SKM-1 (cell line): ENCODE results near the gene SHC4.
"Not testable (repeated sequence)": the region's sequence is repeated elsewhere in the genome, so short reads cannot be mapped to it uniquely, and the experiment has no call there.

Experiments used
- DNase-seq: peaks from one replicate; lab custom pipeline; 2025; ENCODE audit not compliant: unreplicated experiment; lab: John Stamatoyannopoulos, UW

The SHC4 gene

DNA sequence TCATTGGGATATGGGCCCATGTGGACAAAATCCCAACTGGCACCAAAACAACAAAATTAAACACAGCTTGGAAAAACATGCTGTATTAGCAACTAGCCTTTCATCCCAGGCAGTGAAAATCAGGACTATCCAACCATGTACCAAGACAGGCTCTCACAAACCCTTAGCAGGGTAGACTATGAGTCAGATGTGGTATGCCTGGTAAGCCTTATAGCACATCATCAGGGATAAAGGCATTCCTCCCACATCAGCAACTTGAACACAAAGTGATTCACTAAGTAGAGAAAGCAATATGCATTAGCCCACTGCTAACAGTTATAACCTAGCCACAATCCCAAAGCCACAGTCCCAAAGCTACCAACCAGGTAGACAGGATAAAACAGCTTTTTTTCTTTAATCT lies 160.9 kb downstream of the SHC4 start:
- no peak for DNase-seq

DNA sequence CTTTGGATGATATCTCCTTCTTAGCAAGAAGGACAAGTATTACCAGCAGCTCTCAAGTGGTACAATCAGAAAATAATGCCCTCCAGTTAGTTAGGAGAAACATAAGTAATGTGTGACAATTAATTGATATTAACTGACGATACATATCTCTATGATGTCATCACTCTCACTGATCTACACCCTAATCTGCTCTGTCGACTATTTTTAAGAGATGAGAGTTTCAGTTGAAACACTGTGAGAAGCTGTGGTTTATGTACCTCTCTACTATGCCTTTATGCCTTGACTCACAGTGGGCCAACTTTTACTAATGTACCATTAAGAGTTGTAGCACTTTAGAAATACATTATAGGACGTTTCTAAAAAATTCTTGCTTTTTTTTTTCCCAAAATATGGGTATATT lies 161.5 kb downstream of the SHC4 start:
- no peak for DNase-seq

DNA sequence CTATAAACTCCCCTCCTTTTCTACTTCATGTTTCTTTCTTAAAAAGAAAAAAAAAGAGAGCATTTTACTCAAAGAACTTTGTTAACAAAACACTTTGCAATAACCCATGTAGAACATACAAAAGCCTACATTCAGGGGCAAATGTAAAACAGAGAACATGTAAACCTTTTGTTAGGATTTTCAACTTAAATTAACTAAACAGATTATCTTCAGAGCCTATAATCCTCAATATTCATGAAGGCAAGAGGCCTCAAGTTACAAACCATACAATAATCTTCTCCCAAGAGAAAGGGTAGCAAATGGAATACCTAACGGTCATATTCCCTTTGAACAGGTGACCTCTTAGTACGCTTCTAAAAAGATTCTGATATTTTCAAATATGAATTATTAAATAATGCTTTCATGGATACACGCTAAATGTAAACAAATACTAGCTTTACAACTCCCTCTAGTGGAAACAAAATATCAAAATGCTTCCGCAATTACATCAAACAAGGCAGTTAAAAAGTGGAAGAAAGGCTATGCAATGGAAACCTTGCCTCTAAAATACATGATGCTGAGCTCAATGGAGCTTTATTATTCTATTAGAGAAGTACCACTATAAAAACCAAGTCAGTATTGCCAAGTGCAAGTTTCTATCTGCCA lies 162.8 kb downstream of the SHC4 start:
- no peak for DNase-seq

DNA sequence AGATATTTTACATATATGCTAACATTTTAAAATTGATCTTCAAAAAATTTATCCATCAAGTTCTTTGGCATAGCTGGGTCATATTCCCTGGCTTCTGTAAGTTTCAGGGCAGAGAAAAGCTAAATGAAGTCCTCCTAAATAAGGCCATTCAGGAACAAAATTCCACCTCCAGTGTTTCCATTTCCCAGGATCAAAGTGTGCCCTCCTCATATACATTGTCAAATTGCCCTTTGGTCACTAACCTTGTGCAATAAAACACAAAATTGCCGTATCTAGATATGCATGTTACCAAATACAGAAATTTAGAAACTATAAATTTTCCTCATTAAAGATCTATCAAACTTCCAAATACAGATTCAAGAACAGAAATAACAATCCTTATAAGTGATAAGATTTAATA lies 163.5 kb downstream of the SHC4 start:
- no peak for DNase-seq

DNA sequence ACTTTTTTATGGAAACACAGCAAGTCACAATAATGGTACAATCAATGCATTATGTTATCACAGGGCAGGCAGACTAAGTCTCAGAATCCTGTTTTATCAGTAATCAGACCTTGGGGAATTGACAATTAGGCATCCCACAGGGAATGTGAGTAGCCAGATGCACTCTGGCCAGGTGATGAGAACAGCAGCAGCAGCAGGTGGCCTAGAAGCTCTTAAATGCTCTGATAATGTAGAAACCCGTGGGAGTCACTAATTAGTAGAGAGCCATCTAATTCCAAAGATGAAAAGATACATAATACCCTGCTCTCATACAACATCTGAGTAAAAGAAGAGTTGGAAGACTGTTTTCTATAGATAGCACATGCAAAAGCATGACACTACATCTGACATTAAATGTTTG lies 165.4 kb downstream of the SHC4 start:
- no peak for DNase-seq

DNA sequence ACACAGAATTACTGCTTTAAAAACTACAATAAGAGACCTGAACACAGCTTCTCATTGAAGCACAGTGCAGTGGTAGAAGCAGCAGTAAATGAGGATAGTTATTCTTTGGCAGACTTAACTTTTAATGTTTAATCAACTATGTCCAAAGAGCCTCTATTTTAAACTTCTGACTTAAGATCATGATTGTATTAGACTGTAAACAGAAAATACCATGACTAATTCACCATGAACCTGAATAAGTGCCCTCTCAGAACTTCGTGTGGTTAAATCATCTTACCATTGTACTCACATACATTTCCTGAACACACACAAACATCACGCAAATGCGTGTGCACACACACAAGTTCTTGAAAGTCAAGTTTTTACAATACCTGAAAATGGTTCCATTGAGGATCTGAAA lies 166.8 kb downstream of the SHC4 start:
- DNase-seq: no peak

DNA sequence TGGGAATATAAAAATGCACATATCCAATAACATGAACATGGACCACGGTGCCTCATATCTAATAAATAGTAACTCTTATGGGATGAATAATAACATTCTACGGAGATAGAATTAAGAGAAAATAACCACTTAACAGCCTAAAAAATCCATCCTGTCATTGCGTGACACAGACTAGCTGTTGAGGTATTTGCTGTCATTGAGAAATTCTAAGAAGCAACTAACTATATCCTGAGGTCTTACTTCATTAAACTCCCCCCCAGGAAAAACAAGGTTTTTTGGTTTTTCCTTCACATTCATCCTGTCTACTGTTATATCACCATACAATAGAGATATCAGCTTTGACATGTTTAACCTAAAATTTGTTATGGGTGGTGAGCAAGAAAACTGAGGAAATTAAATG lies 167.2 kb downstream of the SHC4 start:
- DNase-seq: no peak

DNA sequence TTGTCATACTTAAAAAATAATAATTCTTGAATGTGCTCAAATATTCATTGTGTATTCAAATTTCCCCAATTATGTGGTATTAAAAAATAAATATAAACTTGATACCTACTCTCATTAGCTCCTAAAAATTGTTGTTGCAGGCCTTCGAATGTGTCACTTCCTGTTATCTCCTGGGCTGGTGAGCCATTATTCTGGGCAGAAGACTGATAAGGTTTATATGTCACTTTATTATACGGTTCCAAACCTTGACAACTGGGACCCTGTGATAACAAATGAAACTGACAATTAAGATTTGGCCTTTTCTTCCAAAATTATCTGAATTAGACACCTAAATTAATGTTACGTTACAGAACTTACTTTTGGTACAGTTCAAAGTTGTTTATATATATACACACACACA lies 167.8 kb downstream of the SHC4 start:
- DNase-seq: no peak

DNA sequence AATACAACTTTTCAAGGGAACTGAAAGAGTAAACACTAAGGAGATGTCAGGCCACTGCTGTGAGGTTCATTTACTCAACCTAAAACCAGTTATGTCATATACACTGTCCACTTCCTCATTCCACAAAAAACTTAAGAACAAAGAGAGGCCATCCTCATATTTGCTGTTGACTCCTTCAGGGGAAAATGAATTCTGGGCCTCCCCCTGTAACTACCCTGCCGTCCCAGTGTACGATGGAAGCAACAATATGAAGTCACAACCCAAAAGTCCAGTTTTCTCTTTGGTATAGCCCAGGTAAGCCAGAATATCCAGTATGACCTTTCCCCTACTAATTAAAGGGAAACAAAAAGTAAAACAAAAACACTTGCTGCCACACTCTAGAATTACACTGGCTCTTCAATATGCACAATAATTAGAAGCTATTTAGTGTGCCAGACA lies 169.0 kb downstream of the SHC4 start:
- DNase-seq: peak; percentile 50

DNA sequence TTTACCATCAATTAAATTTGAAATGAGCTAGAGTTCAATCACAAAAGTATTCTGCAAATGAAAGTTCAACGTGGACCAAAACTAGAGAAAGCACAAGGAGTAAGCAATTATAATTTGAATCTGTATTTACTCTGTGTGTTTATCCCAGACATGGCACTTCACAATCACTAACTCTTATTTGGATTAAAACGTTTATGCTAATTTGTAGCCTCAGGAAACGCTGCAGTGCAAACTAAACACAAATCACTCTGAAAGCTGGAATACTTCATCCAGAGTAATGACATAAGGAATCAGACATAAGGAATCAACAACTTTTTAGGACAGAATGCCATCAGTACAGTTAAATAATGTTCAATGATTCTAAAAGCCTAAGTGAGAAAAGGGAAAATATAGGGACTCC lies 171.3 kb downstream of the SHC4 start:
- no peak for DNase-seq

DNA sequence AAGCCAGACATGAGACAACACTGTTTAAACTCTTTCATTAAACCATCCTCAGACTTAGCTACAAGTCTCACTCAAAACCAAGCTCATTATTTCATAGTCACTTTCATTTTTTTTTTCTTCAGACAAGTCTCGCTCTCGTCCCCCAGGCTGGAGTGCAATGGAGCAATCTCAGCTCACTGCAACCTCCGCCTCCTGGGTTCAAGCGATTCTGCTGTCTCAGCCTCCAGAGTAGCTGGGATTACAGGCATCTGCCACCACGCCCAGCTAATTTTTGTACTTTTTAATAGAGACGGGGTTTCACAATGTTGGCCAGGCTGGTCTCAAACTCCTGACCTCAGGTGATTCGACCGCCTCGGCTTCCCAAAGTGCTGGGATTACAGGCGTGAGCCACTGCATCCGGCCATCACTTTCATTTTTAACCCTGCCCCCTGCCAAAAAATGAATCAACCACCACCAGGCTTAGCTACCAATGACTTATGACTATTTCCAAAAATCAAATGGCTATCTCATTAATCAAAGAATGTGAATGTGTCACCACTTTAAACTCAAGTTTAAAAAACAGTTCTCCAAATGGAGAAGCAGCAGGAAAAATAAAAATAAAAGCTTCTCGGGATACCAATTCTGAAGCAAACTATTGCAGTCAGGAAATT lies 173.1 kb downstream of the SHC4 start:
- not testable (repeated sequence) for DNase-seq

DNA sequence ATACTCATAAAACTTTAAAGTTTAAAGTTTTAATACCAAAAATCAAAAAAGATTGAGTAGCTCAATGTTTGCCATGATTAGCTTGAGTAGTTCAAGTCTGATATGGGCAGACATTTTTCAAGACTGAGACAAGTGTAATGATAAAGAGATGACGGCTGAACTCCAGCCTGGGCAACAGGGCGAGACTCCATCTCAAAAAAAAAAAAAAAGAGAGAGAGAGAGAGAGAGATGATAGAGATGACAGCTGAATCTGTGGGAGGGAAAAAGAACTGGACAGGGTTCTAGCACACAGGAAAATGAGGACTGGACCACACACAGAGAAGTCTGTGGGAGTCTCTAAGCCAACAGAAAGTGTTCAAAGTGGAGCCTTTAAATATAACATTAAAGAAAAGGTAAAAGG lies 178.0 kb downstream of the SHC4 start:
- DNase-seq: no peak

DNA sequence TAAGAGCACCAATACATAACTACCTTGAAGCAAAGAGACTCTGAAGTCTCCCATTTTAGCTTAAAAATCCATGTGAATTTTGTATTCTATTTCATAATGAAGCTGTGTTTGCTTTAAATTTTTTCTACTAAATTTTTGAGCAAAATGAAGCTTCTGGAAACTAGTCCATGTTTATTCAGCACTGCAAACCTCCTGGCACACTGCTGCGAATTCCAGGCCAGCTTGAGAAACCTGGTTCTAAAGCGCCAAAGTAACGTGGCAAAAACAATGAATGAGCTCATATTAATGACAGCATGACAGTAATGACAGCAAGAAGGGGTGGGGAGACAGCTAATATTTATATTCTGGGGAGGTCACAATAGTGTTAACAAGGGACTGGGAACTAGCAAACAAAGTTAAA lies 178.5 kb downstream of the SHC4 start:
- DNase-seq: no peak

DNA sequence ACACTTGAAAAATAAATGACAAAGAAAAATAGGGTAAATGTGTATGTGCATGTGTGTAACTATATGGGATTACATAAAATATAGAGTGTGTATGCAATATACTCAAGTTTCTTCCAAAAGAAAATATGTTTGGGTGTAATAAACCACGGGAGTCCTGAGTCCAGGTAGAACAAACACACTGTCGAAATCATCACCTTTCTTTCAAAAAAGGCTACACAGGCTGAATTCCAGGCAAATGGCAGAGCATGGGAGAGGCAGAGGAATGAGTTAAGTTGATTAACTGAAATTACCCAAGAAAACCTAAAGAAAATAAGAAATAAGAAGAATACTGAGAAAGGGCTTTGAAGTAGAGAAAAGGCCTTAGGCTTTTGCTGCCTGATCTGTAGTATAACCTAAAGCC lies 179.0 kb downstream of the SHC4 start:
- no peak for DNase-seq

DNA sequence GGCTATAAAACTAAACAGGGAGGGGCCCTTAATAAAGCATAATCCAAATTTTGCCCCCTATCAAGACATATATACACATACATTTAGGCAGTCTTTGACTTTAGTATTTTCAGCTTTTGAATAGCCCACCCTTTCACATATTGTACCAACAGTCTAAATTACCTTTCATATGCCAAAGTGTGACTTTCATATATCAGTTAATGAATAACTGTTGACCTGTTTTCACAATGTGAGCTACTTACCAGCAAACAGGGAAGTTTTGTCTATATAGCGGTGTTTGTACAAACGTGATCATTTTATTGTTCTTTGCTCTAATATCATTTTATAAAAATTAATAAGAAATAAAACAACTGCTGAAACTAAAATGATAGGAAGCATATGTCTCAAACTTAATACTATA lies 180.8 kb downstream of the SHC4 start:
- DNase-seq: no peak

DNA sequence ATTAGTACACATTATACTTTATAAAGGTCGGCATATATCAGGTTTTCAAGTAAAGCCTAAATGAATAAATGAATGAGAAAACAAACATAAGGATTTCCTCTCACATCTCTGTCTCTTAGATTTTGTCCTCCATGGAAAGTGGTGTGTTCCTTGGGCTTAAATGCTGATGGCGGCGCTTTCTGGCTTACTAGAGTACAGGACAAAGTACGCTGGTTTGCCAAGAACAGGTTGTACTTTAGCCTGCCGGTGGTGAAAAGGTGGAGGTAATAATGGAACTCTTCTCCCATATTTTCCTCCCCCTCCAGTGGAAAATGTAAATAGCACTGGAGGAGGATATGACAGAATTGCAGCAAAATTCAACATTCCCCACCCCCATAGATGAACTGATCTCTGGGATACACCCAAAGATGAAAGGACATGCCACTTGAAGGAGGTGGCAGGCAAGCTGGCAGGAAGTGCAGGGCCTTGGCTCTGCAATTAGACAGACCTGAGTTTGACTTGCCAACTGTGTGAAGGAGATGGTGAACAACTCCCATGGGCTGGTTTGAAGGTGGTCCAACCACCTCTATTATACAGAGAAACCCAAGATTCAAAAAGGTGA lies 182.1 kb downstream of the SHC4 start:
- DNase-seq: no peak

DNA sequence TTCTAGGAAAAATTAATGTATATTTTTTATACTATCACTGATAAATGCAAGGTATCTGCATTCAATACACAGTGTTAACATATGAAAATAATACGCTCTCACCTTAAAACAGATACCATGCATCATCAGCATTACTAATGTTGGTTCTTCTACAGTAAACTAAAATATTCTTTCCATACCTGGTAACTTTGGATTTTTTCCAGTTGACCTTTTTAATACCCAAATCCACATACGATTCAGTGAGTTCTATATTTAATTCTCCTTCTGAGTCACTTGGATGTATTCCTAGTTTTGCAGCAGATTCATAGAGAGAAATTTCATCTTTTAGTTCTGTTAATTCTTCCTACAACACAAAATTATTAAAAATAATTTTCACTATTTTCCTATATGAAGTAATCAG lies 182.7 kb downstream of the SHC4 start:
- DNase-seq: no peak

DNA sequence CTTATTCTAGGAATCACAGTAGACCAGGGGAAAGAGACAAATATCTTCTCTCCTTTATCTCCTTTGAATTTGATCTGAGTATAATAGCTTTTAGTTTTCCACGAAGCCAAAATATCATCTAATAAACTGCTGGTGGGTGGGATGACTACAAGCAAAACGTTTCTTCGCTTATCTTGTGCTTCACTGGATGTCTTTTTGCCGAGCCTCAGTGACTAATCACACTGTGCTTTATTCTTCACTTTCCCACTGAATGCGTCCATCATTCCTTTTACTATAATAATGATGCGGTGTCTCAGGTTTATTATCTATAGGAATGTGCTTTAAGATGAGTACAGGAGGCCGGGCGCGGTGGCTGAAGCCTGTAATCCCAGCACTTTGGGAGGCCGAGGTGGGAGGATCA lies 185.4 kb downstream of the SHC4 start:
- DNase-seq: no peak

DNA sequence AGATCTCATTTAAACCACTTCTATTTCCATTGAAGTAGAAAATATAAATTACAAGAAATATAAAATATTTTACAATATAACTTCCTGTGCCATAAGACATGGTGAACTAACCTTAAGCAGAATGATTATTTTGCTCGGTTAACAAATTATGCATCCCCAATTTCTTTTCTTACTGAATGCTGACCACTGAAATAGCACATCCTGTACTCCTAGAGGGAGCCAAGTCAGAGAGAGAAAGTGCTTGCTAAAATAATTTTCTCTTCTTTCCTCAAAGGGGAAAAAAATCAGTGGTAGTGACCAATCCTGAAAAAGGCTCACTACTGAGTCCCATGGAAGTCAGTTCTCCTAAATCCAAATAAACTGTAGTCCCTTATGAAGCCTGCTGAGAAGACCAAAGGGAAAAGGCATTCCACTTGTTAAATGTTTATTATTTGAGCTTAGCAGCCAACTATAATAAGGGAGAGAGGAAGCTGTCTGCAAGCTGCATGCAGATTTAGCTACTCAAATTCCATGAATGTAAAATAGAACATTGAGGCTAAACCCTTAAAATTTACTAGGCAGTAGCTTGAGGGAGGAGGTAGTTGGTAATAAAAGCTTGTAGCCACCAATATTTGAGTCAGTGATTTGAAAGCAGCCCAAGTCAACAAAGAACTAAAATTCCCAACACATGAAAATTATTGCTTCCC lies 185.9 kb downstream of the SHC4 start:
- DNase-seq: no peak

DNA sequence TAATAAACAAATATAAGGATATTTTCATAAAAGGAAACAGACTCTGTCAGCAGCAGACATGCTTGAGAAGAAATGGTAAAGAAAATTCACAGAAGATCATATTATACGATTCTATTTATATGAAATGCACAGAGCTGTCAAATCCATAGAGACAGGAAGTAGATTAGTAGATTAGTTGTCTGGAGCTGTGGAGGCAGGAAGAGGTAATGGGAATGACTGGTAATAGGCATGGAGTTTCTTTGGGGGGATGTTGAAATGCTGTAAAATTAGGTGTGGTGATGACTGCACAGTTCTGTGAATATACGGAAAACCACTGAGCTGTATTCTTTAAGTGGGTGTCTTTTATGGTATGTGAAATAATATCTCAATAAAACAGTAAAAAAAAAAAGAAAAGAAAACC lies 188.2 kb downstream of the SHC4 start:
- DNase-seq: no peak

DNA sequence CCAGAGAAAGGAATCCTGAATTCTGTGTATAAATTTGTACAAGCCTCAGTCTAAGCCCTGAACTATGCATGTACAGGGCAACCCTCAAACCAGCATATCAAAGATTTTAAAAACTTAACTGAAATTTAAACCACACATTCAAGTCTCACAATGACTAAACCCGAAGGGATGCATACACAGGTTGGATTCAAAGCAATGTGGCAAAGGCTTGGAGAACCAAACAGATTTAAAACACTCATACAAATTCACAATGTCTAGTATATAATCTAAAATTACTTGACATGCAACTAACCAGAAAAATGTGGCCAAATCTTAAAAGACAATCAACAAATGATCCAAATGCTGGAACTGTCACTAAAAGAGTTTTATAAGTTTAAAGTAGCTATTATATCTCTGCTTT lies 189.2 kb downstream of the SHC4 start:
- no peak for DNase-seq
